ENCODE data around the gene NIPAL4. TPM values are rescaled to one million over a fixed set of nuclear protein-coding genes. Genes with fewer than 3 reads are reported as not detected.

The NIPAL4 gene
- total RNA-seq, 1 donor from 2014 or later, result not detected

- ATAC-seq (no peak), DNase-seq (no peak)
- intact Hi-C loops (cut with micrococcal nuclease), result no loop called here
Observed at GRCh38 chr5:157458835-157459234, 1.2 kb upstream of the NIPAL4 start.

- intact Hi-C loops (cut with micrococcal nuclease), result no loop called here
- DNase-seq, result no peak
Observed at GRCh38 chr5:157460921-157461792, 1.1 kb downstream of the NIPAL4 start.

GRCh38 chr5:157463081-157463480, 3.1 kb downstream of the NIPAL4 start:
- ATAC-seq (no peak), DNase-seq (no peak)
- intact Hi-C loops (cut with micrococcal nuclease), result no loop called here

More at GRCh38 chr5:157460921-157461792, 1.1 kb downstream of the NIPAL4 start:
- ATAC-seq, result no peak

GRCh38 chr5:157463621-157464518, 3.9 kb downstream of the NIPAL4 start:
- DNase-seq (no peak), ATAC-seq (peak; percentile 66)
- intact Hi-C loops (cut with micrococcal nuclease), result no loop called here

GRCh38 chr5:157464519-157465171, 4.6 kb downstream of the NIPAL4 start:
- peak; percentile 77 for ATAC-seq
- DNase-seq, result no peak
- intact Hi-C loops (cut with micrococcal nuclease), result no loop called here

- ATAC-seq (no peak), DNase-seq (no peak)
- intact Hi-C loops (cut with micrococcal nuclease), result no loop called here
Observed at GRCh38 chr5:157468293-157468965, 8.4 kb downstream of the NIPAL4 start.

GRCh38 chr5:157469073-157469472, 9.1 kb downstream of the NIPAL4 start:
- ATAC-seq (no peak), DNase-seq (no peak)
- intact Hi-C loops (cut with micrococcal nuclease), result no loop called here

- intact Hi-C loops (cut with micrococcal nuclease), result no loop called here
- DNase-seq (no peak), ATAC-seq (no peak)
Observed at GRCh38 chr5:157469687-157470086, 9.7 kb downstream of the NIPAL4 start.

GRCh38 chr5:157470631-157471030, 10.6 kb downstream of the NIPAL4 start:
- intact Hi-C loops (cut with micrococcal nuclease), result no loop called here
- no peak for DNase-seq
- no peak for ATAC-seq

GRCh38 chr5:157471709-157472108, 11.7 kb downstream of the NIPAL4 start:
- DNase-seq, result no peak
- intact Hi-C loops (cut with micrococcal nuclease), result no loop called here
- no peak for ATAC-seq

- intact Hi-C loops (cut with micrococcal nuclease), result no loop called here
- DNase-seq (no peak), ATAC-seq (peak; percentile 63)
Observed at GRCh38 chr5:157473383-157474320, 13.6 kb downstream of the NIPAL4 start.

- ATAC-seq, result no peak
- intact Hi-C loops (cut with micrococcal nuclease), result no loop called here
- no peak for DNase-seq
Observed at GRCh38 chr5:157475432-157475831, 15.4 kb downstream of the NIPAL4 start.

- DNase-seq, result no peak
- peak; percentile 66 for ATAC-seq
- intact Hi-C loops (cut with micrococcal nuclease), result no loop called here
Observed at GRCh38 chr5:157476702-157477408, 16.8 kb downstream of the NIPAL4 start.

GRCh38 chr5:157477814-157478494, 17.9 kb downstream of the NIPAL4 start:
- DNase-seq, result no peak
- intact Hi-C loops (cut with micrococcal nuclease), result no loop called here
- ATAC-seq, result no peak

- DNase-seq (no peak), ATAC-seq (no peak)
- intact Hi-C loops (cut with micrococcal nuclease), result no loop called here
Observed at GRCh38 chr5:157478726-157479125, 18.7 kb downstream of the NIPAL4 start.

GRCh38 chr5:157479166-157479565, 19.2 kb downstream of the NIPAL4 start:
- ATAC-seq, result no peak

More at GRCh38 chr5:157479166-157479565, 19.2 kb downstream of the NIPAL4 start:
- intact Hi-C loops (cut with micrococcal nuclease), result no loop called here
- no peak for DNase-seq
